H9 (cell line): ENCODE measurements around the gene SRM. TPM values are rescaled to one million over a fixed set of nuclear protein-coding genes. Genes with fewer than 3 reads are reported as not detected.

Experiments
- DNase-seq: peaks from one replicate; pipeline ENCODE4 v3.0.0-alpha.2; 2017
- H2AFZ ChIP-seq: one replicate; pipeline ENCODE4 v1.6.1; 2013; ENCODE audit warnings: mild to moderate bottlenecking, low read length, control low read depth, moderate library complexity
- H2AK5ac ChIP-seq: 2 replicates; pipeline ENCODE4 v1.6.1; 2013; ENCODE audit warnings: low read length, control low read depth, mixed read lengths; ENCODE audit not compliant: insufficient read length
- H2BK120ac ChIP-seq: one replicate; pipeline ENCODE4 v1.6.1; 2013; ENCODE audit warnings: low read depth, mild to moderate bottlenecking, low read length, control low read depth, inconsistent platforms; ENCODE audit not compliant: poor library complexity, severe bottlenecking
- H2BK12ac ChIP-seq: 2 replicates; pipeline ENCODE4 v1.6.1; 2013; ENCODE audit warnings: low read length, control low read depth, mixed read lengths, low read depth; ENCODE audit not compliant: insufficient read length
- H2BK15ac ChIP-seq: 2 replicates; pipeline ENCODE4 v1.6.1; 2013; ENCODE audit warnings: low read depth, low read length, control low read depth
- H2BK20ac ChIP-seq: one replicate; pipeline ENCODE4 v1.6.1; 2013; ENCODE audit warnings: low read depth, mild to moderate bottlenecking, low read length, control low read depth, inconsistent platforms; ENCODE audit not compliant: poor library complexity, severe bottlenecking
- H2BK5ac ChIP-seq: 2 replicates; pipeline ENCODE4 v1.6.1; 2013; ENCODE audit warnings: low read length, control low read depth, mixed read lengths; ENCODE audit not compliant: insufficient read length
- H3K14ac ChIP-seq: 2 replicates; pipeline ENCODE4 v1.6.1; 2013; ENCODE audit warnings: low read length, control low read depth; ENCODE audit not compliant: insufficient read depth
- H3K18ac ChIP-seq: 2 replicates; pipeline ENCODE4 v1.6.1; 2013; ENCODE audit warnings: low read depth, mild to moderate bottlenecking, mixed read lengths, low read length, control low read depth; ENCODE audit not compliant: insufficient read length
- H3K23ac ChIP-seq: 2 replicates; pipeline ENCODE4 v1.6.1; 2013; ENCODE audit warnings: low read length, control low read depth, mixed read lengths, low read depth; ENCODE audit not compliant: insufficient read length
- H3K23me2 ChIP-seq: 2 replicates; pipeline ENCODE4 v1.6.1; 2013; ENCODE audit warnings: low read depth, mild to moderate bottlenecking, mixed read lengths, low read length, control low read depth; ENCODE audit not compliant: insufficient read length, poor library complexity, severe bottlenecking
- H3K27ac ChIP-seq: 2 replicates; pipeline ENCODE4 v1.5.1; 2013; ENCODE audit warnings: low read length, control low read depth, mixed read lengths, low read depth; ENCODE audit not compliant: insufficient read length
- H3K27me3 ChIP-seq: 2 replicates; pipeline ENCODE4 v1.6.1; 2013; ENCODE audit warnings: low read length, control low read depth, inconsistent platforms; ENCODE audit not compliant: insufficient read depth
- H3K4ac ChIP-seq: 2 replicates; pipeline ENCODE4 v1.6.1; 2013; ENCODE audit warnings: low read depth, mild to moderate bottlenecking, control low read depth, inconsistent platforms, low read length, moderate library complexity
- H3K4me1 ChIP-seq: 2 replicates; pipeline ENCODE4 v1.6.1; 2013; ENCODE audit warnings: low read length, control low read depth, inconsistent platforms; ENCODE audit not compliant: insufficient read depth
- H3K4me2 ChIP-seq: 2 replicates; pipeline ENCODE4 v1.6.1; 2013; ENCODE audit warnings: low read length, control low read depth, mixed read lengths; ENCODE audit not compliant: insufficient read length, insufficient read depth
- H3K56ac ChIP-seq: 2 replicates; pipeline ENCODE4 v1.6.1; 2013; ENCODE audit warnings: low read depth, mild to moderate bottlenecking, mixed read lengths, low read length, control low read depth; ENCODE audit not compliant: insufficient read length
- H3K79me1 ChIP-seq: 2 replicates; pipeline ENCODE4 v1.6.1; 2013; ENCODE audit warnings: low read depth, mild to moderate bottlenecking, moderate library complexity, low read length, control low read depth, inconsistent platforms; ENCODE audit not compliant: insufficient read depth, poor library complexity, severe bottlenecking
- H3K79me2 ChIP-seq: 2 replicates; pipeline ENCODE4 v1.6.1; 2013; ENCODE audit warnings: low read length, control low read depth, inconsistent platforms; ENCODE audit not compliant: insufficient read depth
- H3K9ac ChIP-seq: 2 replicates; pipeline ENCODE4 v1.6.1; 2013; ENCODE audit warnings: low read length, control low read depth, mixed read lengths; ENCODE audit not compliant: insufficient read length; ENCODE audit errors: extremely low read depth
- H3K9me3 ChIP-seq: one replicate; pipeline ENCODE4 v1.6.1; 2013; ENCODE audit warnings: low read depth, low read length, inconsistent platforms; ENCODE audit not compliant: control insufficient read depth
- H3T11ph ChIP-seq: one replicate; pipeline ENCODE4 v1.6.1; 2013; ENCODE audit warnings: mild to moderate bottlenecking, low read length, control low read depth, inconsistent platforms
- H4K20me1 ChIP-seq: one replicate; pipeline ENCODE4 v1.6.1; 2013; ENCODE audit not compliant: control insufficient read depth, insufficient read length, insufficient read depth
- H4K5ac ChIP-seq: 2 replicates; pipeline ENCODE4 v1.6.1; 2013; ENCODE audit warnings: low read depth, mild to moderate bottlenecking, mixed read lengths, low read length, control low read depth; ENCODE audit not compliant: insufficient read length
- H4K8ac ChIP-seq: replicated peaks from 2 replicates; pipeline ENCODE4 v1.6.1; 2013; ENCODE audit warnings: low read length, control low read depth, mixed read lengths, low read depth; ENCODE audit not compliant: insufficient read length
- H4K91ac ChIP-seq: 2 replicates; pipeline ENCODE4 v1.6.1; 2013; ENCODE audit warnings: low read depth, mild to moderate bottlenecking, moderate library complexity, mixed read lengths, low read length, control low read depth; ENCODE audit not compliant: insufficient read length
- H3K27ac Mint-ChIP-seq, 3 experiments: 2 replicates in 2 of 3; 3 replicates in 1 of 3; pipeline ENCODE4 v1.8.0; 2020 to 2021; ENCODE audit warnings: mixed read lengths in 3 of 3, mild to moderate bottlenecking in 1 of 3, moderate library complexity in 1 of 3
- H3K27me3 Mint-ChIP-seq: 2 replicates; pipeline ENCODE4 v1.8.0; 2021; ENCODE audit warnings: low read depth, mild to moderate bottlenecking, moderate library complexity, mixed read lengths
- H3K36me3 Mint-ChIP-seq, 3 experiments: 2 replicates in 2 of 3; 3 replicates in 1 of 3; pipeline ENCODE4 v1.8.0; 2020 to 2021; ENCODE audit warnings: low read depth in 3 of 3, mixed read lengths in 3 of 3; ENCODE audit not compliant: insufficient read depth in 1 of 3
- H3K4me1 Mint-ChIP-seq, 2 experiments: 2 replicates each; pipeline ENCODE4 v1.8.0; 2020; ENCODE audit warnings: mixed read lengths in 2 of 2
- H3K4me3 Mint-ChIP-seq, 2 experiments: 2 replicates in 1 of 2; 3 replicates in 1 of 2; pipeline ENCODE4 v1.8.0; 2020 to 2021; ENCODE audit warnings: mild to moderate bottlenecking in 2 of 2, mixed read lengths in 2 of 2, moderate library complexity in 1 of 2
- H3K9me3 Mint-ChIP-seq, 2 experiments: 2 replicates in 1 of 2; 3 replicates in 1 of 2; pipeline ENCODE4 v1.8.0; 2020; ENCODE audit warnings: mild to moderate bottlenecking in 2 of 2, mixed read lengths in 2 of 2, moderate library complexity in 1 of 2
- CTCF ChIP-seq: fragments of 200-600 bp; sonication (generic); conservative IDR thresholded peaks from 3 replicates; pipeline ENCODE4 v1.8.0; 2021; ENCODE audit warnings: antibody characterized with exemption, mild to moderate bottlenecking
- WGBS: extraction: QIAGEN DNeasy Blood & Tissue Kit; methylation state at CpG from one replicate; pipeline ENCODE4 v1.1.7; 2013; ENCODE audit warnings: missing lambda C conversion rate, low lambda C conversion rate, mixed read lengths; ENCODE audit not compliant: insufficient read length; ENCODE audit errors: extremely low coverage; 5-methylcytosine and 5-hydroxymethylcytosine counted together
- total RNA-seq: library from RNA; stranded (reverse); gene quantifications from 2 replicates; pipeline ENCODE4 v1.2.1, GENCODE V29; 2021

SRM gene
- total RNA-seq, 1 experiment from 2014 or later: 196 TPM

GRCh38 chr1:11080931-11081330, 21.1 kb upstream of the SRM start:
- H3K27ac Mint-ChIP-seq: no peak overlapping the region

More at GRCh38 chr1:11080931-11081330, 21.1 kb upstream of the SRM start:
- Histone ChIP-seq H3K4ac (no peak overlapping the region), H3K23me2 (no peaks in the 10 kb centered on the region), H3K18ac (no peak overlapping the region), H3K9ac (no peak overlapping the region), H4K8ac (no peak overlapping the region), H2BK15ac (no peak overlapping the region), H3K4me2 (no peak overlapping the region), H2BK5ac (no peak overlapping the region), H2BK120ac (no peak overlapping the region), H3K4me1 (no peaks in the 10 kb centered on the region), H2AFZ (no peak overlapping the region), H4K5ac (no peak overlapping the region), H4K20me1 (no peaks in the 10 kb centered on the region), H3K27ac (no peak overlapping the region), H3K14ac (no peak overlapping the region), H3K23ac (no peak overlapping the region), H4K91ac (no peak overlapping the region), H2BK20ac (no peak overlapping the region), H3K27me3 (no peaks in the 10 kb centered on the region), H3K9me3 (no peaks in the 10 kb centered on the region), H3T11ph (no peak overlapping the region), H2BK12ac (no peak overlapping the region), H3K79me2 (no peaks in the 10 kb centered on the region), H3K56ac (no peak overlapping the region), H2AK5ac (no peak overlapping the region), H3K79me1 (no peaks in the 10 kb centered on the region)
- no peak for TF ChIP-seq CTCF
- Mint-ChIP-seq H3K27me3 (no peaks in the 10 kb centered on the region), H3K9me3 (no peaks in the 10 kb centered on the region), H3K36me3 (peaks cover 57 to 76% (median 68%) of the 10 kb centered on the region in 3 experiments), H3K4me3 (no peak overlapping the region), H3K4me1 (no peaks in the 10 kb centered on the region)
- WGBS: no CpG with 5 or more reads among the region's 12 CpGs
- no peak for DNase-seq
